ENCODE measurements around the gene AFTPH. TPM values are rescaled to one million over a fixed set of nuclear protein-coding genes. Genes with fewer than 3 reads are reported as not detected.
A peak's percentile ranks its signal among the peaks of the same experiment; 100 is the strongest.

AFTPH gene
- polyA plus RNA-seq, 3 donors: 22.3 to 28.6 (median 28.4) TPM

DNA sequence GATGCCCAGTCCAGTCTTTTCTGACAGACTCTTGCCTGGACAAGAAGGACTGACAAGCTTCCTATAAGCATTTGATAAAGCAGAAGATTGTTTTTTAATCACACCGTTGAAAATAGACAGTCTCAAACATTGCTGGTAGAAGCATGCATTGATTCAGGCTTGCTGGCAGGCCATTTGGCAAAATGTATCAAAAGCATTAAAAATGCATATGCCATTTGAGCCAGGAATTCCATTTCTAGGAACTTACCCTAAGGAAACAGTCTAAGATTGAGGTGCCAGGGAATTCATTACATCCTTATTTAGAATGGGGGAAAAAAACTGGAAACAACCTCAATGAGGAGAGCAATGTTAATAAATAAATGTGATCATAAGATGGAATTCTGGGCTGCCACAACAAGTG is 49.5 kb upstream of the AFTPH start:
- no peak overlapping the region for H3K4me3 Mint-ChIP-seq
- H3K9me3 Mint-ChIP-seq: no peaks in the 10 kb centered on the region
- no peak overlapping the region for H3K27ac ChIP-seq (ENCODE audit: low read depth in 1 of 2, low read length in 2 of 2)
- H4K20me1 ChIP-seq (ENCODE audit: insufficient read depth, low read length): no peaks in the 10 kb centered on the region
- H3K4me1 Mint-ChIP-seq: peaks cover 14% of the 10 kb centered on the region
- H3K4me3 ChIP-seq (replicated peaks in 1 of 3; ENCODE audit: low read depth in 2 of 3, low read length in 3 of 3): no peak overlapping the region
- peak overlapping the region; percentile 66 for H2AFZ ChIP-seq (ENCODE audit: insufficient read depth, low read depth, low read length, poor library complexity, severe bottlenecking)
- H3K4me2 ChIP-seq (replicated peaks; ENCODE audit: extremely low read depth, low read length, poor library complexity, severe bottlenecking): no peak overlapping the region
- no peaks in the 10 kb centered on the region for H3K79me2 ChIP-seq (ENCODE audit: insufficient read depth, low read length)
- no peaks in the 10 kb centered on the region for H3K36me3 Mint-ChIP-seq
- H3K27ac Mint-ChIP-seq: peak overlapping the region in 1 of 7 donors; percentile 64
- no peaks in the 10 kb centered on the region for H3K9me3 ChIP-seq (replicated peaks in 1 of 2; ENCODE audit: control insufficient read depth in 1 of 2, insufficient read depth in 1 of 2, low read length in 2 of 2)
- DNase-seq: no peak
- H3K9ac ChIP-seq (ENCODE audit: insufficient read depth, low read length, poor library complexity, severe bottlenecking): no peak overlapping the region
- TF ChIP-seq, protein P1, sequence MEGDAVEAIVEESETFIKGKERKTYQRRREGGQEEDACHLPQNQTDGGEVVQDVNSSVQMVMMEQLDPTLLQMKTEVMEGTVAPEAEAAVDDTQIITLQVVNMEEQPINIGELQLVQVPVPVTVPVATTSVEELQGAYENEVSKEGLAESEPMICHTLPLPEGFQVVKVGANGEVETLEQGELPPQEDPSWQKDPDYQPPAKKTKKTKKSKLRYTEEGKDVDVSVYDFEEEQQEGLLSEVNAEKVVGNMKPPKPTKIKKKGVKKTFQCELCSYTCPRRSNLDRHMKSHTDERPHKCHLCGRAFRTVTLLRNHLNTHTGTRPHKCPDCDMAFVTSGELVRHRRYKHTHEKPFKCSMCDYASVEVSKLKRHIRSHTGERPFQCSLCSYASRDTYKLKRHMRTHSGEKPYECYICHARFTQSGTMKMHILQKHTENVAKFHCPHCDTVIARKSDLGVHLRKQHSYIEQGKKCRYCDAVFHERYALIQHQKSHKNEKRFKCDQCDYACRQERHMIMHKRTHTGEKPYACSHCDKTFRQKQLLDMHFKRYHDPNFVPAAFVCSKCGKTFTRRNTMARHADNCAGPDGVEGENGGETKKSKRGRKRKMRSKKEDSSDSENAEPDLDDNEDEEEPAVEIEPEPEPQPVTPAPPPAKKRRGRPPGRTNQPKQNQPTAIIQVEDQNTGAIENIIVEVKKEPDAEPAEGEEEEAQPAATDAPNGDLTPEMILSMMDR (IDR thresholded peaks at IDR 0.05): no peak
- WGBS (ENCODE audit: insufficient coverage): no CpG with 5 or more reads among the region's 1 CpG
- no peaks in the 10 kb centered on the region for H3K27me3 ChIP-seq (ENCODE audit: control insufficient read depth in 2 of 2, insufficient read depth in 2 of 2, low read length in 2 of 2)
- H3K36me3 ChIP-seq (replicated peaks in 1 of 2; ENCODE audit: control insufficient read depth in 1 of 2, insufficient read depth in 2 of 2, low read length in 2 of 2): no peaks in the 10 kb centered on the region
- H3K4me1 ChIP-seq (ENCODE audit: control insufficient read depth in 1 of 2, insufficient read depth in 2 of 2, low read length in 2 of 2): peaks cover 8 to 10% of the 10 kb centered on the region in 2 donors
- intact Hi-C loops (cut with micrococcal nuclease): no loop called here
- peaks cover 0 to 2% (median 0%) of the 10 kb centered on the region in 3 donors for H3K27me3 Mint-ChIP-seq (ENCODE audit: low read depth in 3 of 3)

DNA sequence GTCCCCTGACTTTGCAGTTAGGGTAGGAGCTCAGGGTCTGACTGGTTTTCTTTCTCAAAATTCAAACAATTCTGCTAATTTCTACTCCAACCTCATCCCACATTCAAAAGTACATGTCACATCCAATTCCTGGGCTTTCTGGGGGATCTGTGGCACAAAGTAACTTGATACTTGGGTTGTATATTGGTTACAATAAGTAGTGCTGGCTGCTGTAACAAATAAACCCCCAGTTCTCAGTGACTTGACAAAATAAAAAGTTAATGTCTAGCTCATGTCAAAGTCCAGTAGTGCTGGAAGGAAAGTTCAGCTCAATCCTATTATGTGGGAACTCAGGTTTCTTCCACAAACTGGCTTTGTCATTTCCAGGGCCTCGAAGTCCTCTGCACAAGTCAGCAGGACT is 47.1 kb upstream of the AFTPH start:
- H3K4me2 ChIP-seq (replicated peaks; ENCODE audit: extremely low read depth, low read length, poor library complexity, severe bottlenecking): no peak overlapping the region
- intact Hi-C loops (cut with micrococcal nuclease): no loop called here

More for the DNA sequence above, 47.1 kb upstream of the AFTPH start:
- WGBS (ENCODE audit: insufficient coverage): 100% methylated on average over 1 of the region's 1 CpG
- H3K36me3 ChIP-seq (replicated peaks in 1 of 2; ENCODE audit: control insufficient read depth in 1 of 2, insufficient read depth in 2 of 2, low read length in 2 of 2): no peaks in the 10 kb centered on the region
- Mint-ChIP-seq H3K27ac (no peak overlapping the region), H3K4me3 (no peak overlapping the region), H3K9me3 (no peaks in the 10 kb centered on the region), H3K27me3 (ENCODE audit: low read depth in 3 of 3) (peaks cover 0 to 5% (median 2%) of the 10 kb centered on the region in 3 donors), H3K36me3 (no peaks in the 10 kb centered on the region), H3K4me1 (peaks cover 14% of the 10 kb centered on the region)
- DNase-seq: no peak
- H3K4me1 ChIP-seq (ENCODE audit: control insufficient read depth in 1 of 2, insufficient read depth in 2 of 2, low read length in 2 of 2): peaks cover 8 to 10% of the 10 kb centered on the region in 2 donors
- no peak overlapping the region for H3K27ac ChIP-seq (ENCODE audit: low read depth in 1 of 2, low read length in 2 of 2)
- no peaks in the 10 kb centered on the region for H3K79me2 ChIP-seq (ENCODE audit: insufficient read depth, low read length)
- H2AFZ ChIP-seq (ENCODE audit: insufficient read depth, low read depth, low read length, poor library complexity, severe bottlenecking): no peak overlapping the region
- H4K20me1 ChIP-seq (ENCODE audit: insufficient read depth, low read length): no peaks in the 10 kb centered on the region
- H3K9ac ChIP-seq (ENCODE audit: insufficient read depth, low read length, poor library complexity, severe bottlenecking): no peak overlapping the region
- H3K9me3 ChIP-seq (replicated peaks in 1 of 2; ENCODE audit: control insufficient read depth in 1 of 2, insufficient read depth in 1 of 2, low read length in 2 of 2): no peaks in the 10 kb centered on the region
- no peaks in the 10 kb centered on the region for H3K27me3 ChIP-seq (ENCODE audit: control insufficient read depth in 2 of 2, insufficient read depth in 2 of 2, low read length in 2 of 2)
- no peak overlapping the region for H3K4me3 ChIP-seq (replicated peaks in 1 of 3; ENCODE audit: low read depth in 2 of 3, low read length in 3 of 3)
- TF ChIP-seq, protein P1 (IDR thresholded peaks at IDR 0.05): no peak
